Measurements from ENCODE around the gene NFYB. TPM values are rescaled to one million over a fixed set of nuclear protein-coding genes. Genes with fewer than 3 reads are reported as not detected.

Gene NFYB
- total and polyA plus RNA-seq, 9 of the 15 experiments (the other 6 are each of a cell fraction or from before 2014, with no cell fraction given) = 14.5 to 51.5 (median 32.3) TPM

GRCh38 chr12:104134882-104135281 lies 3.1 kb downstream of the NFYB start (continued):
- TF ChIP-seq ILK (tag; IDR thresholded peaks at IDR 0.05; ENCODE audit: borderline replicate concordance, low read depth) (no peak), ZNF57 (CRISPR knock-in tag; IDR thresholded peaks at IDR 0.05) (no peak), CXXC5 (CRISPR knock-in tag; IDR thresholded peaks at IDR 0.05) (no peak)

- Histone ChIP-seq H4K20me1 (replicated peaks; ENCODE audit: control insufficient read depth, insufficient read depth, low read length) (no peaks in the 10 kb centered on the region), H3K4me3 (no peak overlapping the region), H3K9me3 (replicated peaks; ENCODE audit: control insufficient read depth, insufficient read depth, low read depth, low read length) (no peaks in the 10 kb centered on the region), H3K27ac (ENCODE audit: extremely low read depth, low read depth, low read length) (no peak overlapping the region), H3K9me1 (ENCODE audit: control insufficient read depth, insufficient read depth, low read length) (no peaks in the 10 kb centered on the region), H3K36me3 (ENCODE audit: control insufficient read depth, insufficient read depth, low read length) (peaks cover 60% of the 10 kb centered on the region), H3K4me1 (replicated peaks in 1 of 2; ENCODE audit: control insufficient read depth in 2 of 2, insufficient read depth in 2 of 2, low read length in 2 of 2) (peaks cover 11 to 22% of the 10 kb centered on the region in 2 experiments), H3K27me3 (ENCODE audit: control insufficient read depth in 2 of 2, insufficient read depth in 2 of 2, low read length in 2 of 2) (no peaks in the 10 kb centered on the region), H3K9ac (ENCODE audit: insufficient read depth in 1 of 2, low read depth in 2 of 2, low read length in 2 of 2) (no peak overlapping the region), H3K4me2 (ENCODE audit: insufficient read depth, low read length) (no peak overlapping the region), H2AFZ (ENCODE audit: low read depth, low read length) (no peak overlapping the region), H3K79me2 (ENCODE audit: control insufficient read depth, insufficient read depth, low read length) (peaks cover 46% of the 10 kb centered on the region)
- TF ChIP-seq XRCC4 (IDR thresholded peaks at IDR 0.05; ENCODE audit: extremely low read depth, insufficient read depth, insufficient read length) = no peak
- DNase-seq (ENCODE audit: extremely low read depth in 1 of 4, low spot score in 3 of 4) = no peak
- CTCF ChIA-PET (ENCODE audit: low intra/inter-chr PET ratio) = no interaction called here
- POLR2A ChIA-PET = interaction anchor here (1.0 to 2.1 kb wide), 4 partner anchors 9 to 153 kb away, joined by 3 to 5 read pairs (median 4); no protein-coding TSS in a partner anchor
- FAIRE-seq = no peak
- 100% methylated on average over 1 of the region's 1 CpG for WGBS (ENCODE audit: insufficient coverage, low coverage, missing lambda C conversion rate)
- in situ Hi-C loops (cut with MboI) (no loop called here), intact Hi-C loops (cut with micrococcal nuclease) (no loop called here)
- no peak for ATAC-seq
- no TSS peak for BruUV-seq (replicated peaks)
Measured at GRCh38 chr12:104133866-104134265, 4.1 kb downstream of the NFYB start.

- Histone ChIP-seq H3K9me3 (replicated peaks; ENCODE audit: control insufficient read depth, insufficient read depth, low read depth, low read length) (no peaks in the 10 kb centered on the region), H3K79me2 (ENCODE audit: control insufficient read depth, insufficient read depth, low read length) (peaks cover 46% of the 10 kb centered on the region), H3K4me1 (replicated peaks in 1 of 2; ENCODE audit: control insufficient read depth in 2 of 2, insufficient read depth in 2 of 2, low read length in 2 of 2) (peaks cover 6 to 17% of the 10 kb centered on the region in 2 experiments)
Measured at GRCh38 chr12:104133321-104133720, 4.7 kb downstream of the NFYB start.

More at GRCh38 chr12:104133321-104133720, 4.7 kb downstream of the NFYB start:
- Histone ChIP-seq H4K20me1 (replicated peaks; ENCODE audit: control insufficient read depth, insufficient read depth, low read length) (no peaks in the 10 kb centered on the region), H3K9me1 (ENCODE audit: control insufficient read depth, insufficient read depth, low read length) (no peaks in the 10 kb centered on the region), H3K4me3 (no peak overlapping the region), H3K36me3 (ENCODE audit: control insufficient read depth, insufficient read depth, low read length) (peaks cover 60% of the 10 kb centered on the region), H3K27ac (ENCODE audit: extremely low read depth, low read depth, low read length) (no peak overlapping the region), H3K4me2 (ENCODE audit: insufficient read depth, low read length) (no peak overlapping the region), H2AFZ (ENCODE audit: low read depth, low read length) (no peak overlapping the region), H3K9ac (ENCODE audit: insufficient read depth in 1 of 2, low read depth in 2 of 2, low read length in 2 of 2) (no peak overlapping the region), H3K27me3 (ENCODE audit: control insufficient read depth in 2 of 2, insufficient read depth in 2 of 2, low read length in 2 of 2) (no peaks in the 10 kb centered on the region)
- FAIRE-seq (no peak), ATAC-seq (no peak), DNase-seq (ENCODE audit: extremely low read depth in 1 of 4, low spot score in 3 of 4) (no peak)
- ChIA-PET CTCF (ENCODE audit: low intra/inter-chr PET ratio) (no interaction called here), POLR2A (interaction anchor here (0.7 to 2.1 kb wide), 5 partner anchors 8 to 154 kb away, joined by 3 to 5 read pairs (median 4); no protein-coding TSS in a partner anchor)
- no peak for TF ChIP-seq CHD4 (IDR thresholded peaks at IDR 0.05; ENCODE audit: insufficient read depth, insufficient replicate concordance, low read depth, low read length, poor library complexity, severe bottlenecking)
- no peak for TF ChIP-seq CBFA2T3 (IDR thresholded peaks at IDR 0.05)
- TF ChIP-seq MCM3 (IDR thresholded peaks at IDR 0.05) = no peak
- TF ChIP-seq BACH1 (tag; IDR thresholded peaks at IDR 0.05) = no peak
- TF ChIP-seq JUNB (CRISPR knock-in tag; conservative IDR thresholded peaks at IDR 0.05) = no peak
- no peak for TF ChIP-seq THRB (CRISPR knock-in tag; conservative IDR thresholded peaks at IDR 0.05)
- in situ Hi-C loops (cut with MboI) = no loop called here
- intact Hi-C loops (cut with micrococcal nuclease) = no loop called here
- 86% methylated on average over 5 of the region's 5 CpGs for WGBS (ENCODE audit: insufficient coverage, low coverage, missing lambda C conversion rate)
- no TSS peak for BruUV-seq (replicated peaks)

Data from K562 (cell line).